ENCODE results near the gene CDC37. TPM values are rescaled to one million over a fixed set of nuclear protein-coding genes. Genes with fewer than 3 reads are reported as not detected.
A peak's percentile ranks its signal among the peaks of the same experiment; 100 is the strongest.
"Not testable (repeated sequence)": the region's sequence is repeated elsewhere in the genome, so short reads cannot be mapped to it uniquely, and the experiment has no call there.

CDC37 gene
- polyA plus RNA-seq, 1 experiment, result 268 TPM

DNA sequence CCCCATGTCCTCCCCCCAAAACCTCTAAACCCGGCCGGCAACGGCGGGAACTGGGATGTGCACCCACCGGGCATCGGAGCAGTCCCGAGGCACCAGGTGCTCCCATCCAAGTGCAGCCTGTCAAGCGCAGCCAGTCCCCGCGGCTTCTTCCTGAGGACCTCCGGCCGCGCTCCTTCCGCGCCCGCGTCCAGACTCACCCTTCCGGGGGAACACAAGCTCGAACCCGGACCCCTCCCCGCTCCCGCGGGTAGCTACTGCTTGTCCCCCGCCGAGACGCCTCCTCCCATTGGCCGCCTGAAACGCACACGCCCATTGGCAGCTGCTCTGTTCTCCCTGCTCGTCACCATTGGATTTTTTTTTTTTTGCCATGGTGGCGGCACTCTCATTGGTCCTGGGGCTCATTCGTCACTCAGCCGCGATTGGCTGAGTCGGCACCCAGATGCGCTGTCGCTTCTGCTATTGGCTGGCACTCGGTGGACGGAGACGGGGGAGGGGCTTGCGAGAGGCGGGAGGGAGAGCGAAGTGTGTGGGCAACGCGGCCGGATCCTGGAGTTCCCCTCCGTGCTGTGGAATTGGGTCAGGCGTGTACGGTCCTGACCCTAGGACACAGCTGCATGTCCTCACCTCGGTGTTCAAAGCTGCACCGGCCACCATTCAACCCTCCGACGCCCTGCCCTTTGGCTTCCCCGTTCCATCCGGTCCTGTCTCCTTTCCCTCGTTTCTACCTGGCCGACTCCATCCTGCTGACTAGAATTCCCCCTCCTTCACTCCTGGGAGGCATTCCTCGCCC lies 22.8 kb downstream of the CDC37 start, which contains the start of gene TYK2:
Gene TYK2, minus strand, starts transcription at position 260 of the 790 bp plus-strand sequence. CDS start 2,166 bp downstream, outside the sequence.
- peak; percentile 97 for DNase-seq (ENCODE audit: low read depth, low spot score)
- peak within 1 kb of the TSS; percentile 57 for H3K27ac ChIP-seq (ENCODE audit: low read depth, low read length)
- H3K9me3 ChIP-seq (ENCODE audit: control insufficient read depth, insufficient read depth, low read length), result no peaks in the 10 kb centered on the region; the same call in 1 of the 2 replicates
- CTCF ChIA-PET, result interaction anchor here (1.3 to 2.3 kb wide), 4 partner anchors 8 to 122 kb away, joined by 6 to 18 read pairs (median 10); no protein-coding TSS in a partner anchor
- no peaks in the 10 kb centered on the region for H3K27me3 ChIP-seq (ENCODE audit: control insufficient read depth, insufficient read depth, low read length)
- H3K4me3 ChIP-seq (ENCODE audit: low read depth, low read length), result peak within 1 kb of the TSS; percentile 95
- TF ChIP-seq, protein P1, sequence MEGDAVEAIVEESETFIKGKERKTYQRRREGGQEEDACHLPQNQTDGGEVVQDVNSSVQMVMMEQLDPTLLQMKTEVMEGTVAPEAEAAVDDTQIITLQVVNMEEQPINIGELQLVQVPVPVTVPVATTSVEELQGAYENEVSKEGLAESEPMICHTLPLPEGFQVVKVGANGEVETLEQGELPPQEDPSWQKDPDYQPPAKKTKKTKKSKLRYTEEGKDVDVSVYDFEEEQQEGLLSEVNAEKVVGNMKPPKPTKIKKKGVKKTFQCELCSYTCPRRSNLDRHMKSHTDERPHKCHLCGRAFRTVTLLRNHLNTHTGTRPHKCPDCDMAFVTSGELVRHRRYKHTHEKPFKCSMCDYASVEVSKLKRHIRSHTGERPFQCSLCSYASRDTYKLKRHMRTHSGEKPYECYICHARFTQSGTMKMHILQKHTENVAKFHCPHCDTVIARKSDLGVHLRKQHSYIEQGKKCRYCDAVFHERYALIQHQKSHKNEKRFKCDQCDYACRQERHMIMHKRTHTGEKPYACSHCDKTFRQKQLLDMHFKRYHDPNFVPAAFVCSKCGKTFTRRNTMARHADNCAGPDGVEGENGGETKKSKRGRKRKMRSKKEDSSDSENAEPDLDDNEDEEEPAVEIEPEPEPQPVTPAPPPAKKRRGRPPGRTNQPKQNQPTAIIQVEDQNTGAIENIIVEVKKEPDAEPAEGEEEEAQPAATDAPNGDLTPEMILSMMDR (IDR thresholded peaks at IDR 0.05; ENCODE audit: low read depth, low read length), result no peak
- POLR2A ChIA-PET, result interaction anchor here (0.6 to 1.5 kb wide), 7 partner anchors 8 to 246 kb away, joined by 3 to 13 read pairs (median 3); partner anchors contain the start of genes ICAM1 and RAVER1

DNA sequence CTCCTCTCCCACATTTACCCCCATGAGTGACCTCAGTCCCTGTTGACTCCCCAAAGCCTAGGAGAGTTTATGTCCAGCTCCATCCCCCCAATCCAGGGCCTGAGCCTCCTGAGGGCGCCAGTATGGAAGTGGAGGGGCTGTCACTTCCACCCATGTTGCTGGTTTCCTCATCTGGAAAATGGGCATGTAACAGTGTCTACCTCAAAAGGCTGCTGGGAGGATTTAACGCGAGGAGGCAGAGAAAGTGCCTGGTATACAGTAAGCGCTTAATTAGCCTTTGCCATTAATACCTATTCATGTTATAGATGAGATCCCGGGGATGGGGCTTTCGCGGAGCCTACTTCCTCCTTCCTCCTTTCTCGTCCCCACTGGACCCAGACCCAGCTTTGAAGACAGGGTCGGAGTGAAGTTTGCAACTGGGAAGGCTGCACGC lies 23.4 kb downstream of the CDC37 start:
- Histone ChIP-seq H3K27ac (ENCODE audit: low read depth, low read length) (peak overlapping the region; percentile 52), H3K27me3 (ENCODE audit: control insufficient read depth, insufficient read depth, low read length) (no peaks in the 10 kb centered on the region), H3K4me3 (ENCODE audit: low read depth, low read length) (peak overlapping the region; percentile 95), H3K9me3 (ENCODE audit: control insufficient read depth, insufficient read depth, low read length) (no peaks in the 10 kb centered on the region; the same call in 1 of the 2 replicates)
- POLR2A ChIA-PET, result interaction anchor here (0.5 to 1.5 kb wide), 7 partner anchors 9 to 121 kb away, joined by 3 to 13 read pairs (median 3); partner anchors contain the start of genes ICAM1 and RAVER1
- TF ChIP-seq, protein P1 (IDR thresholded peaks at IDR 0.05; ENCODE audit: low read depth, low read length), result no peak
- no peak for DNase-seq (ENCODE audit: low read depth, low spot score)
- CTCF ChIA-PET, result interaction anchor here (1.3 to 2.3 kb wide), 4 partner anchors 9 to 121 kb away, joined by 6 to 18 read pairs (median 10); no protein-coding TSS in a partner anchor

DNA sequence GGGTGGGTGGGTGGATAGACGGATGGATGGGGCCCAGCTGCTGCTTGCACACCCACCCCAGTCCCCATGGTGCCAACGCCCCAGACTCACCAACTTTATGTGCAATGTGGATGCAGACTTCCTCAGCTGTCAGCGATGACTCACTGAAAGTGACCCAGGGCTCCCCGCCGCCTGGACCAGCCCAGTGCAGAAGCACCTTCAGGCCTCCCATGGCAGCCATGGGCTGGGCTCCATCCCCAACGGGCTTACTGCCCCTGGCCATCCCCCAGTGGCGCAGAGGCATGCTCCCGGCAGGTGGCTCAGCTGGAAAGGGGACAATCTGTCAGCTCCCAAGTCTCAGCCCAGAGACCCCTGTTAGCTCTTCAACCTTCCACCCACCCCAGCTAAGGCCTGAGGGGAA lies 25.2 kb downstream of the CDC37 start:
- Histone ChIP-seq H3K4me3 (ENCODE audit: low read depth, low read length) (no peak overlapping the region), H3K27me3 (ENCODE audit: control insufficient read depth, insufficient read depth, low read length) (no peaks in the 10 kb centered on the region), H3K9me3 (ENCODE audit: control insufficient read depth, insufficient read depth, low read length) (no peaks in the 10 kb centered on the region; the same call in 1 of the 2 replicates), H3K27ac (ENCODE audit: low read depth, low read length) (no peak overlapping the region)
- DNase-seq (ENCODE audit: low read depth, low spot score), result no peak
- ChIA-PET CTCF (interaction anchor here (1.6 kb wide), 1 partner anchor 11 kb away, joined by 6 read pairs; no protein-coding TSS in a partner anchor), POLR2A (interaction anchor here (0.6 kb wide), 1 partner anchor 44 kb away, joined by 5 read pairs; the partner anchor contains the start of gene RAVER1)
- TF ChIP-seq, protein P1 (IDR thresholded peaks at IDR 0.05; ENCODE audit: low read depth, low read length), result no peak

DNA sequence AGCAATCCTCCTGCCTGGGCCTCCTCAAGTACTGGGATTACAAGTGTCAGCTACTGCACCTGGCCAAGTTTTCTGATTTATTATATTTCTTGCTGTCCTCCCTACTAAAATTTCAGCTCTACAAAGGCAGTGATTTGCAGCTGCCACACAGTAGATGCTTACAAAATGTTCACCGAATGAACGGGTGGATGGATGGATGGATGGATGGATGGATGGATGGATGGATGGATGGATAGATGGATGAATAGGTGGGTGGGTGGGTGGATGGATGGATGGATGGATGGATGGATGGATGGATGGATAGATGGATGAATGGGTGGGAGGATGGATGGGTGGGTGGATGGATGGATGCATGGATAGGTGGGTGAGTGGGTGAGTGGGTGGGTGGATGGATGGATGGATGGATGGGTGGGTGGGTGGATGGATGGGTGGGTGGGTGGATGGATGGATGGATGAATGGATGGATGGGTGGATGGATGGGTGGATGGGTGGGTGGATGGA lies 26.2 kb downstream of the CDC37 start:
- CTCF ChIA-PET; H3K9me3 ChIP-seq (ENCODE audit: control insufficient read depth, insufficient read depth, low read length); H3K4me3 ChIP-seq (ENCODE audit: low read depth, low read length); H3K27ac ChIP-seq (ENCODE audit: low read depth, low read length); H3K27me3 ChIP-seq (ENCODE audit: control insufficient read depth, insufficient read depth, low read length); POLR2A ChIA-PET; DNase-seq (ENCODE audit: low read depth, low spot score): not testable (repeated sequence)

DNA sequence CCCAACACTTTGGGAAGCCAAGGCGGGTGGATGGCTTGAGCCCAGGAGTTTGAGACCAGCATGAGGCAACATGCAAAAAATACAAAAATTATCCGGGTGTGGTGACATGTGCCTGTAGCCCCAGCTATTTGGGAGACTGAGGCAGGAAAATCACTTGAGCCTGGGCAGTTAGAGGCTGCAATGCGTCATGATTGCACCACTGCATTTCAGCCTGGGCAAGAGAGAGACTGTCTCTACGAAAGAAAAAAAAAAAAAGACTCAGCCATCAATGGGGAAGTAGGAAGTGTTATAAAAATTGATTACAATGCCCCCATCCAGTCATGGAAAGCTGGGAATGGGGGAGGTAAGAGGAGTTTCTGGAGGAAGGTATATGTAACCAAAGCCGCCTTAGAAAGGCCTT lies 28.4 kb downstream of the CDC37 start:
- CTCF ChIA-PET, result interaction anchor here (0.8 kb wide), 1 partner anchor 16 kb away, joined by 3 read pairs; no protein-coding TSS in a partner anchor
- POLR2A ChIA-PET, result no interaction called here

More for the DNA sequence above, 28.4 kb downstream of the CDC37 start:
- no peak overlapping the region for H3K4me3 ChIP-seq (ENCODE audit: low read depth, low read length)
- no peak overlapping the region for H3K27ac ChIP-seq (ENCODE audit: low read depth, low read length)
- DNase-seq (ENCODE audit: low read depth, low spot score), result no peak
- no peaks in the 10 kb centered on the region for H3K27me3 ChIP-seq (ENCODE audit: control insufficient read depth, insufficient read depth, low read length)
- H3K9me3 ChIP-seq (ENCODE audit: control insufficient read depth, insufficient read depth, low read length), result no peaks in the 10 kb centered on the region
- TF ChIP-seq, protein P1 (IDR thresholded peaks at IDR 0.05; ENCODE audit: low read depth, low read length), result no peak

Measured in AG04450 (cell line).